GM12873 (cell line): ENCODE results near the gene STEAP3.

Source experiments
- CTCF ChIP-seq: IDR thresholded peaks from 2 replicates; pipeline ENCODE4 v1.5.1; 2012; ENCODE audit warnings: low read depth, mild to moderate bottlenecking, moderate library complexity, low read length, control low read depth; ENCODE audit not compliant: insufficient read depth; ENCODE audit errors: missing control alignments

The STEAP3 gene

GRCh38 chr2:119208791-119209203, 14.8 kb upstream of the STEAP3 start:
- no peak for TF ChIP-seq CTCF

GRCh38 chr2:119212139-119212800, 11.4 kb upstream of the STEAP3 start:
- TF ChIP-seq CTCF, result no peak

- TF ChIP-seq CTCF, result no peak
Measured at GRCh38 chr2:119214453-119215037, 9.1 kb upstream of the STEAP3 start.

GRCh38 chr2:119216994-119217393, 6.6 kb upstream of the STEAP3 start:
- TF ChIP-seq CTCF, result no peak

GRCh38 chr2:119218478-119219064, 5.1 kb upstream of the STEAP3 start:
- TF ChIP-seq CTCF, result peak; percentile 66

GRCh38 chr2:119219873-119220272, 3.8 kb upstream of the STEAP3 start:
- no peak for TF ChIP-seq CTCF

GRCh38 chr2:119220720-119221301, 2.8 kb upstream of the STEAP3 start:
- TF ChIP-seq CTCF, result no peak
